H54 (cell line): Measurements from ENCODE around the gene HSP90B1.
A peak's percentile ranks its signal among the peaks of the same experiment; 100 is the strongest.

ENCODE experiments used
- DNase-seq: peaks from one replicate; pipeline ENCODE4 v3.0.0; 2011; ENCODE audit warnings: low spot score, mixed read lengths; ENCODE audit not compliant: insufficient read length
- FAIRE-seq: peaks from 3 replicates; lab custom pipeline; 2011; peaks lifted over from hg19 to GRCh38; lab: Jason Lieb, UNC
- POLR2A ChIP-seq: IDR thresholded peaks from 2 replicates; pipeline ENCODE4 v1.6.1; 2011; ENCODE audit warnings: low read depth, mild to moderate bottlenecking, low read length

Gene HSP90B1

GRCh38 chr12:103909811-103910210 lies 20.4 kb upstream of the HSP90B1 start:
- FAIRE-seq = no peak
- no peak for TF ChIP-seq POLR2A
- no peak for DNase-seq

GRCh38 chr12:103912069-103912468 lies 18.1 kb upstream of the HSP90B1 start:
- no peak for FAIRE-seq
- DNase-seq = no peak
- TF ChIP-seq POLR2A = no peak

- no peak for TF ChIP-seq POLR2A
- DNase-seq = no peak
- no peak for FAIRE-seq
These were observed 17.1 kb upstream of the HSP90B1 start for GRCh38 chr12:103913100-103913499.

GRCh38 chr12:103915306-103915705 lies 14.9 kb upstream of the HSP90B1 start:
- no peak for TF ChIP-seq POLR2A
- FAIRE-seq (peak; percentile 70), DNase-seq (no peak)

- no peak for DNase-seq
- no peak for FAIRE-seq
- TF ChIP-seq POLR2A = no peak
These were observed 12.3 kb upstream of the HSP90B1 start for GRCh38 chr12:103917873-103918272.

- peak; percentile 97 for FAIRE-seq
- no peak for TF ChIP-seq POLR2A
- DNase-seq = peak; percentile 45
These were observed 5.2 kb upstream of the HSP90B1 start for GRCh38 chr12:103924761-103925641.

DNA sequence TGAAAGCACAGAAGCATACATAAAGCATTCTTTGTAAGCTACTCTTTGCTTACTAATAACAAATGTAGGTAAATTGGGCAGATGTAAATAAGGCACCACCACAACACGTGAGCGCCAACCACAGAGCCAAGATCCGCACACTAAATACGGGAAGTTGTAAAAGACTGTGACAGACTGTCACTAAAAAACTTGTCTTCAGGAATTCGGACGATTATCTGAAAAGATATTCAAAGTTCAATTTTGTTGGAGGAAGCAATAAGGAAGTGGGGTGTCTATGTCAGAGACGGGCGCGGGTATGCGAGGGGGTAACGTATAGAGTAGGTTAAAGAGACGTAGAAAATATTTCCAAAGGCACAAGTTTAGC lies 1.5 kb upstream of the HSP90B1 start:
- no peak for TF ChIP-seq POLR2A
- no peak for DNase-seq
- no peak for FAIRE-seq

GRCh38 chr12:103929046-103929783 lies 995 bp upstream of the HSP90B1 start:
- FAIRE-seq (peak; percentile 48), DNase-seq (peak; percentile 59)
- TF ChIP-seq POLR2A = peak; percentile 37; the same call in 1 of the 2 replicates

GRCh38 chr12:103929784-103930033 lies 501 bp upstream of the HSP90B1 start:
- no peak for TF ChIP-seq POLR2A
- no peak for FAIRE-seq

DNA sequence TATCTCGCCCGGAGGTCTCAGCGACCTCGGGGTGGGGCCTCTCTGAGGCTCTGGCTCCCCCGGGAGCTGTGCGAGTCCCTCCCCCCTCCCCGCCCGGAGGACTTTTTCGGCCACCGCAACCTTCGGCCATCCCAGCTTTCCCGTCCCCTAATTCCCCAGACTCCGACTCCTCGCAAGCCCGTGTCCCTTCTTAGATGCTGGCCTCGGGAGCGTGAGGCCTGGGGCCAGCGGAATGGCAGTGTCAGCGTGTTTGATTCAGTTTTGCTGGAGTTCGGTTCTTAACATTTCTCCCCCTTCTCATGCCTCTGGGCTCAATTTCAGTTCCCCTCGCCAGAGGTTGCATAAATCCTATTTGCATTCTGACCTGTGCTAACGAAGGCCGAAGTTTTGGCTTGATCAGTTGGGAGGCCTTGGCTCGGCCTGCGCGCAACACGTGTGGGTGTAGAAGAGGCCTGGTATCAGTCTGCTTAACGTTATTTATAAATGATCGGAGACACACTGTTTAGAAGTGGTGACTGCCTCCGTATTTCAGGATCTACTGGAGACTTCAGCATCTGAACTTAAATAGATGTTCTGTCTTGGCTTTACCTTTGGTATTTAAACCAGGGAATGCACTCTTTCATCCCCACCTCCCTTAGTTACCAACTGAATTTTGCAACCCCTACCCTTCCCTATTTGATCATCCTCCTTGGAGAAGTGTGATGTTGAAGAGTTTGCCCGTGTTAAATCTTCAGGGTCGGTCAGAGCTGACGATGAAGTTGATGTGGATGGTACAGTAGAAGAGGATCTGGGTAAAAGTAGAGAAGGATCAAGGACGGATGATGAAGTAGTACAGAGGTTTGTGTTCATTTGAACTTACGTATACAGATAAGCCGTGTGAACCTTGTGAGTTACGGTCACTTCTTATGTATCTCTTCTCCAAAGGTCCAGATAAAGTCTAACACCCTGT lies 851 bp downstream of the HSP90B1 start:
- FAIRE-seq = no peak
- TF ChIP-seq POLR2A = no peak
- no peak for DNase-seq

More at GRCh38 chr12:103929784-103930033, 501 bp upstream of the HSP90B1 start:
- DNase-seq = no peak

DNA sequence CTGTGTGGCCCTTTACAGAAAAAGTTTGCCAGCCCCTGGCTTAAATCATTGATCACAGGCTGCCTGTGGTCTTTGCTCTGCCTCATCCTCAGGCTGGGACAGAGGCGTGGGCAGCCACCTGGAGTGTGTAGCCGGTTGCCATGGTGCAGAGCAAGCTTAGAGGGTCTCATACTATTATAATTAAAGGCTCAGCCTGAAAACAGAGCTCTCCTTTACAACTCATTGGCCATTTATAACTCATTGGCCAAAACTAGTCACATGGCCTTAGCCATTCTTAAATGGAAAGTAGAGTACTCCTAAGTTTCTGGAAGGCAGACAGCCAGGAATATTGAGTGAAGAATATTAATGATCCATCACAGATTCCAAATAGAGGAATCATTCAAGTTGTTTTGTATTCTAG lies 3.0 kb downstream of the HSP90B1 start:
- TF ChIP-seq POLR2A = no peak
- FAIRE-seq (no peak), DNase-seq (no peak)

DNA sequence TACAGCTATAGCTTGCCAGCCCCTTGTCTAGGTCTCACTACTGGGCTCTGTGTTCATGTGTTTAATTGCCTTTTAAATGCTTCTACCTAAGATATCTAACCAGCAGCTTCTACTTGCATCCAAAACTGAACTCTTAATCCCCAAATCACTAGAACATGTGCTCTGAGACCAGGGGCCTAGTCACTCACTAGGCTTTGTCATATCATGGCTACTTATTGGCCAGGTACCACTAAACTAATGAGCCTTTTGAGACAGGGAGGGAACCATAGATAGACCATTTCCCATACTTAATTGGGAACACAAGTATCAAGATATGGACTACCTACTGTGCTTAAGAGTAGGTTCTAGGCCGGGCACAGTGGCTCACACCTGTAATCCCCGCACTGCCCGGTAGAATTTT lies 6.5 kb downstream of the HSP90B1 start:
- DNase-seq (no peak), FAIRE-seq (no peak)
- no peak for TF ChIP-seq POLR2A

DNA sequence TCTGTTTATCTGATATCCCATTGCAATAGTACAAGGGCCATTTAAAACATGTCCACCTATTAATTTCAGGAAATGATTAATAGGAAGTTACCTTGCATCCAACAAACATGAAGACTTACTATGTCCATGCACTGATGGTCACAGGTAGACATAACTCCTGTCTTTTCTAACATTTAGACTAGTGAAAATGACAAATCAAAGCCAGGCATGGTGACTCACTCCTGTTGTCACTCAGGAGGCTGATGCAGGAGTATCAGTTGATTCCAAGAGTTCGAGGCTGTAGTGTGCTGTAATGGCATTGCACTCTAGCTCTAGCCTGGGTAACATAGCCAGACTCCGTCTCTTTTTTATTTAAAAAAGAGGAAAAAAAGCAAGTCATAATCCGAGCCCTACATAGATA lies 14.8 kb downstream of the HSP90B1 start:
- peak; percentile 48 for FAIRE-seq
- DNase-seq = no peak
- TF ChIP-seq POLR2A = no peak
